Caco-2 (cell line): Measurements from ENCODE around the gene SECISBP2. TPM values are rescaled to one million over a fixed set of nuclear protein-coding genes. Genes with fewer than 3 reads are reported as not detected.

Experiments
- BruUV-seq: library from RNA; stranded (reverse); fragments of 400-500 nt; replicated peaks from 2 replicates; lab custom pipeline; 2021; lab: Mats Ljungman, UMichigan
- CTCF ChIA-PET: fragments of 300-600 bp; sonication (Branson Sonifier 250); formaldehyde crosslinking; loops from one replicate; lab custom pipeline; 2022; ENCODE audit warnings: antibody characterized with exemption; lab: Charles Lee
- POLR2A ChIA-PET: fragments of 300-600 bp; sonication (Branson Sonifier 250); formaldehyde crosslinking; loops from one replicate; lab custom pipeline; 2022; ENCODE audit warnings: antibody characterized with exemption; lab: Charles Lee
- DNase-seq, 2 experiments: peaks; one replicate each; pipeline versions ENCODE4 v3.0.0 to v3.0.0-alpha.2; 2020 to 2022
- H3K27me3 ChIP-seq: replicated peaks from 2 replicates; pipeline ENCODE4 v1.6.0; 2011; ENCODE audit warnings: low read length; ENCODE audit not compliant: control insufficient read depth, insufficient read depth
- H3K36me3 ChIP-seq: 2 replicates; pipeline ENCODE4 v1.5.1; 2011; ENCODE audit warnings: low read length; ENCODE audit not compliant: control insufficient read depth, insufficient read depth
- H3K4me1 ChIP-seq: fragments of 250-450 bp; sonication (Bioruptor Pico); 2 replicates; pipeline ENCODE4 v1.5.1; 2020; ENCODE audit warnings: mild to moderate bottlenecking
- H3K4me3 ChIP-seq: 2 replicates; pipeline ENCODE4 v1.5.1; 2011; ENCODE audit warnings: low read depth, mild to moderate bottlenecking, control low read depth, low read length
- H3K9me3 ChIP-seq: fragments of 250-450 bp; sonication (Bioruptor Pico); 2 replicates; pipeline ENCODE4 v1.5.1; 2020; ENCODE audit warnings: mild to moderate bottlenecking, moderate library complexity
- H3K27ac Mint-ChIP-seq: one replicate; pipeline ENCODE4 v1.8.0; 2022; ENCODE audit warnings: mixed read lengths; ENCODE audit not compliant: unreplicated experiment
- H3K27me3 Mint-ChIP-seq: one replicate; pipeline ENCODE4 v1.8.0; 2022; ENCODE audit warnings: mixed read lengths; ENCODE audit not compliant: insufficient read depth, unreplicated experiment
- H3K36me3 Mint-ChIP-seq: one replicate; pipeline ENCODE4 v1.8.0; 2022; ENCODE audit warnings: mild to moderate bottlenecking, mixed read lengths; ENCODE audit not compliant: insufficient read depth, unreplicated experiment
- H3K4me1 Mint-ChIP-seq: one replicate; pipeline ENCODE4 v1.8.0; 2022; ENCODE audit warnings: low read depth, mixed read lengths; ENCODE audit not compliant: unreplicated experiment
- H3K4me3 Mint-ChIP-seq: one replicate; pipeline ENCODE4 v1.8.0; 2022; ENCODE audit warnings: mild to moderate bottlenecking, moderate library complexity, mixed read lengths; ENCODE audit not compliant: unreplicated experiment
- H3K9me3 Mint-ChIP-seq: one replicate; pipeline ENCODE4 v1.8.0; 2022; ENCODE audit warnings: mixed read lengths; ENCODE audit not compliant: unreplicated experiment
- CTCF ChIP-seq, 2 experiments: fragments of 200-600 bp in 1 of 2; IDR thresholded peaks; 1 replicate in 1 of 2; 2 replicates in 1 of 2; pipeline versions ENCODE4 v1.5.1 to v1.8.0; 2011 to 2022; ENCODE audit warnings: antibody characterized with exemption in 1 of 2, control low read depth in 1 of 2, inconsistent platforms in 1 of 2, low read depth in 1 of 2, low read length in 1 of 2, mild to moderate bottlenecking in 1 of 2, moderate library complexity in 1 of 2; ENCODE audit not compliant: insufficient read depth in 1 of 2, severe bottlenecking in 1 of 2, unreplicated experiment in 1 of 2
- intact Hi-C: fragments of 100-400 bp; cut with micrococcal nuclease; formaldehyde crosslinking; loops from one replicate; pipeline ENCODE4 v1.10.0; 2022; ENCODE audit not compliant: unreplicated experiment
- total RNA-seq: library from RNA; stranded (reverse); gene quantifications from 2 replicates; pipeline ENCODE4 v1.2.3, GENCODE V29; 2022

SECISBP2 gene
- total RNA-seq, 1 experiment from 2014 or later, result 21.0 TPM

GRCh38 chr9:89339807-89340206, 21.5 kb downstream of the SECISBP2 start:
- ChIA-PET CTCF (no interaction called here), POLR2A (no interaction called here)
- intact Hi-C loops, result no loop called here
- no peak for TF ChIP-seq CTCF (IDR thresholded peaks at IDR 0.05; ENCODE audit: insufficient read depth in 1 of 2, low read depth in 1 of 2, low read length in 1 of 2, severe bottlenecking in 1 of 2, unreplicated experiment in 1 of 2)
- no TSS peak for BruUV-seq
- no peaks in the 10 kb centered on the region for H3K4me1 ChIP-seq
- no peaks in the 10 kb centered on the region for H3K36me3 ChIP-seq
- Mint-ChIP-seq H3K4me1 (no peaks in the 10 kb centered on the region), H3K27ac (no peak overlapping the region), H3K27me3 (no peaks in the 10 kb centered on the region), H3K9me3 (no peaks in the 10 kb centered on the region), H3K4me3 (no peak overlapping the region), H3K36me3 (peaks cover 37% of the 10 kb centered on the region)
- H3K9me3 ChIP-seq, result no peaks in the 10 kb centered on the region
- H3K27me3 ChIP-seq, result no peaks in the 10 kb centered on the region
- no peak overlapping the region for H3K4me3 ChIP-seq
- no peak for DNase-seq

- ChIA-PET CTCF (no interaction called here), POLR2A (no interaction called here)
- Mint-ChIP-seq H3K27me3 (no peaks in the 10 kb centered on the region), H3K36me3 (peaks cover 43% of the 10 kb centered on the region), H3K27ac (no peak overlapping the region), H3K9me3 (no peaks in the 10 kb centered on the region), H3K4me3 (no peak overlapping the region), H3K4me1 (no peaks in the 10 kb centered on the region)
- Histone ChIP-seq H3K9me3 (no peaks in the 10 kb centered on the region), H3K4me3 (no peak overlapping the region), H3K27me3 (no peaks in the 10 kb centered on the region), H3K36me3 (no peaks in the 10 kb centered on the region), H3K4me1 (no peaks in the 10 kb centered on the region)
- intact Hi-C loops, result no loop called here
- BruUV-seq, result no TSS peak
- no peak for TF ChIP-seq CTCF (IDR thresholded peaks at IDR 0.05; ENCODE audit: insufficient read depth in 1 of 2, low read depth in 1 of 2, low read length in 1 of 2, severe bottlenecking in 1 of 2, unreplicated experiment in 1 of 2)
- no peak for DNase-seq
These were observed 22.0 kb downstream of the SECISBP2 start for GRCh38 chr9:89340332-89340731.

GRCh38 chr9:89342213-89342612, 23.9 kb downstream of the SECISBP2 start:
- Histone ChIP-seq H3K9me3 (no peaks in the 10 kb centered on the region), H3K36me3 (no peaks in the 10 kb centered on the region), H3K27me3 (no peaks in the 10 kb centered on the region), H3K4me1 (no peaks in the 10 kb centered on the region), H3K4me3 (no peak overlapping the region)
- ChIA-PET POLR2A (no interaction called here), CTCF (no interaction called here)
- H3K9me3 Mint-ChIP-seq, result no peaks in the 10 kb centered on the region
- no peak for TF ChIP-seq CTCF (IDR thresholded peaks at IDR 0.05; ENCODE audit: insufficient read depth in 1 of 2, low read depth in 1 of 2, low read length in 1 of 2, severe bottlenecking in 1 of 2, unreplicated experiment in 1 of 2)
- BruUV-seq, result no TSS peak
- intact Hi-C loops, result no loop called here
- H3K4me3 Mint-ChIP-seq, result no peak overlapping the region
- no peak overlapping the region for H3K27ac Mint-ChIP-seq
- peaks cover 61% of the 10 kb centered on the region for H3K36me3 Mint-ChIP-seq
- no peaks in the 10 kb centered on the region for H3K4me1 Mint-ChIP-seq
- DNase-seq, result no peak
- H3K27me3 Mint-ChIP-seq, result no peaks in the 10 kb centered on the region
